K562 (cell line): Measurements from ENCODE around the gene MRNIP. TPM values are rescaled to one million over a fixed set of nuclear protein-coding genes. Genes with fewer than 3 reads are reported as not detected.

ENCODE experiments used
- FOXP1 ChIP-seq: sonication (generic); formaldehyde crosslinking; IDR thresholded peaks from 2 replicates; pipeline ENCODE4 v1.8.0; 2022; ENCODE audit warnings: mild to moderate bottlenecking, missing genetic modification reagents
- HSF4 ChIP-seq: fragments of 250-450 bp; sonication (Bioruptor Pico); IDR thresholded peaks from 2 replicates; pipeline ENCODE4 v2.1.2; 2022; ENCODE audit warnings: mild to moderate bottlenecking, moderate library complexity, borderline replicate concordance
- KDM5B ChIP-seq: fragments of 200-600 bp; sonication (generic); IDR thresholded peaks from 2 replicates; pipeline ENCODE4 v1.6.1; 2012; ENCODE audit warnings: low read depth, mild to moderate bottlenecking, moderate library complexity, low read length, control low read depth, inconsistent platforms; ENCODE audit not compliant: insufficient replicate concordance
- POLR2G ChIP-seq: fragments of 200-400 bp; formaldehyde crosslinking; IDR thresholded peaks from 2 replicates; pipeline ENCODE4 v1.6.1; 2017; ENCODE audit warnings: low read depth, mild to moderate bottlenecking, antibody characterized with exemption, low read length, moderate library complexity
- PTTG1 ChIP-seq: fragments of 450-650 bp; IDR thresholded peaks from 2 replicates; pipeline ENCODE4 v1.6.1; 2016; ENCODE audit warnings: low read depth, mild to moderate bottlenecking, missing genetic modification characterization, missing compliant biosample characterization
- REST ChIP-seq, 2 experiments: fragments of 450-650 bp; formaldehyde crosslinking in 1 of 2; IDR thresholded peaks; 2 replicates each; pipeline versions ENCODE4 v1.4.0 to v1.6.1; 2014 to 2020; ENCODE audit warnings: mild to moderate bottlenecking in 2 of 2, borderline replicate concordance in 1 of 2, low read depth in 1 of 2
- SIX5 ChIP-seq, 2 experiments: IDR thresholded peaks; 2 replicates each; pipeline ENCODE4 v1.6.1; 2011; ENCODE audit warnings: low read length in 2 of 2, borderline replicate concordance in 1 of 2, low read depth in 1 of 2, mild to moderate bottlenecking in 1 of 2, moderate library complexity in 1 of 2; ENCODE audit not compliant: insufficient read depth in 1 of 2
- UBTF ChIP-seq, 2 experiments: IDR thresholded peaks; 2 replicates each; pipeline ENCODE4 v1.6.1; 2012; ENCODE audit warnings: improper control_type of control experiment in 2 of 2, low read depth in 2 of 2, low read length in 2 of 2, borderline replicate concordance in 1 of 2
- ZNF280A ChIP-seq: fragments of 450-650 bp; IDR thresholded peaks from 2 replicates; pipeline ENCODE4 v1.6.1; 2018; ENCODE audit warnings: mild to moderate bottlenecking, low read depth; ENCODE audit not compliant: partially characterized antibody
- ZNF395 ChIP-seq: fragments of 200-800 bp; sonication (Bioruptor generic); IDR thresholded peaks from 2 replicates; pipeline ENCODE4 v1.6.1; 2017; ENCODE audit warnings: missing genetic modification characterization, missing compliant biosample characterization
- polyA plus RNA-seq, 8 experiments: library from polyadenylated mRNA; depleted of rRNA in 4 of 8; stranded (reverse) in 5 of 8; unstranded in 3 of 8; fragments of >200 nt; fragmentation: Nextera tagmentation in 2 of 8; fragmentation: Illumina TruSeq in 1 of 8; extraction: Ambion mirVana in 2 of 8; extraction: Trizol in 1 of 8; gene quantifications; 2 replicates each; pipeline versions ENCODE4 v1.2.1 to v1.2.3, GENCODE V29; 2011 to 2014; ENCODE audit warnings: inconsistent platforms in 1 of 8, missing spikeins in 1 of 8
- total RNA-seq, 7 experiments: library from RNA; depleted of rRNA in 6 of 7; stranded (reverse); fragments of >200 nt in 6 of 7; fragmentation: Illumina TruSeq in 2 of 7; extraction: Trizol in 2 of 7; gene quantifications; 2 replicates each; pipeline versions ENCODE4 v1.2.1 to v1.2.3, GENCODE V29; 2011 to 2021; ENCODE audit warnings: low replicate concordance in 1 of 7

The MRNIP gene
- total and polyA plus RNA-seq, 9 of the 15 experiments (the other 6 are each of a cell fraction or from before 2014, with no cell fraction given), result 3.6 to 39.0 (median 16.8) TPM

- no peak for TF ChIP-seq ZNF395 (CRISPR knock-in tag)
- TF ChIP-seq UBTF (IDR thresholded peaks at IDR 0.05; ENCODE audit: borderline replicate concordance in 1 of 2, low read depth in 2 of 2, low read length in 2 of 2), result peak; percentile 72 to 89; a peak in 2 of 4 replicates
- TF ChIP-seq HSF4 (CRISPR knock-in tag), result no peak
- peak; percentile 38 for TF ChIP-seq KDM5B
- TF ChIP-seq ZNF280A, result no peak
- TF ChIP-seq FOXP1, result no peak
- no peak for TF ChIP-seq SIX5 (IDR thresholded peaks at IDR 0.05; ENCODE audit: borderline replicate concordance in 1 of 2, insufficient read depth in 1 of 2, low read depth in 1 of 2, low read length in 2 of 2)
- TF ChIP-seq PTTG1 (tag), result no peak
- TF ChIP-seq REST (IDR thresholded peaks at IDR 0.05; ENCODE audit: borderline replicate concordance), result peak; percentile 12; the same call in 1 of the 2 replicates
- TF ChIP-seq REST (CRISPR knock-in tag; IDR thresholded peaks at IDR 0.05; ENCODE audit: low read depth), result no peak
- TF ChIP-seq POLR2G, result peak; percentile 83
These were observed 49.1 kb upstream of the MRNIP start, which contains the start of gene TBC1D9B (continued) for GRCh38 chr5:179907556-179908324.
